K562 (cell line): ENCODE results near the gene ARHGEF6. TPM values are rescaled to one million over a fixed set of nuclear protein-coding genes. Genes with fewer than 3 reads are reported as not detected.

Source experiments
- ARID1B ChIP-seq: fragments of 450-650 bp; IDR thresholded peaks from 2 replicates; pipeline ENCODE4 v1.6.1; 2016; ENCODE audit warnings: antibody characterized with exemption, mild to moderate bottlenecking, inconsistent platforms
- DIDO1 ChIP-seq: fragments of 450-650 bp; IDR thresholded peaks from 2 replicates; pipeline ENCODE4 v1.6.1; 2016; ENCODE audit warnings: low read depth, missing biosample characterization, missing genetic modification characterization
- EP400 ChIP-seq: fragments of 450-650 bp; IDR thresholded peaks from 2 replicates; pipeline ENCODE4 v1.6.1; 2017; ENCODE audit warnings: antibody characterized with exemption, mild to moderate bottlenecking, moderate library complexity
- ESRRA ChIP-seq: fragments of 450-650 bp; IDR thresholded peaks from 2 replicates; pipeline ENCODE4 v1.6.1; 2014; ENCODE audit warnings: low read depth, mild to moderate bottlenecking, moderate library complexity, borderline replicate concordance
- HDAC2 ChIP-seq: fragments of 450-650 bp; IDR thresholded peaks from 2 replicates; pipeline ENCODE4 v1.6.1; 2016; ENCODE audit warnings: mild to moderate bottlenecking
- HES1 ChIP-seq: fragments of 450-650 bp; IDR thresholded peaks from 2 replicates; pipeline ENCODE4 v1.6.1; 2016; ENCODE audit warnings: low read depth, mild to moderate bottlenecking, moderate library complexity
- KDM1A ChIP-seq, 2 experiments: fragments of 450-650 bp; IDR thresholded peaks; 2 replicates each; pipeline ENCODE4 v1.6.1; 2016; ENCODE audit warnings: mild to moderate bottlenecking in 2 of 2
- MBD2 ChIP-seq: sonication (generic); IDR thresholded peaks from 2 replicates; pipeline ENCODE4 v1.6.1; 2016; ENCODE audit warnings: low read depth, borderline replicate concordance
- NFRKB ChIP-seq: fragments of 450-650 bp; IDR thresholded peaks from 2 replicates; pipeline ENCODE4 v1.6.1; 2016; ENCODE audit warnings: low read depth
- NRF1 ChIP-seq, 2 experiments: fragments of 450-650 bp; IDR thresholded peaks in 1 of 2; conservative IDR thresholded peaks in 1 of 2; 2 replicates each; pipeline ENCODE4 v1.6.1; 2014; ENCODE audit warnings: mild to moderate bottlenecking in 2 of 2
- SMARCA4 ChIP-seq: fragments of 450-650 bp; IDR thresholded peaks from 2 replicates; pipeline ENCODE4 v1.6.1; 2016
- TEAD4 ChIP-seq, 2 experiments: sonication (generic) in 1 of 2; formaldehyde crosslinking in 1 of 2; IDR thresholded peaks; 2 replicates each; pipeline versions ENCODE4 v1.6.1 to v1.8.0; 2012 to 2022; ENCODE audit warnings: borderline replicate concordance in 1 of 2, inconsistent platforms in 1 of 2, low read length in 1 of 2, mild to moderate bottlenecking in 1 of 2, missing genetic modification reagents in 1 of 2
- THRAP3 ChIP-seq: fragments of 450-650 bp; IDR thresholded peaks from 2 replicates; pipeline ENCODE4 v1.6.1; 2016; ENCODE audit warnings: mild to moderate bottlenecking, inconsistent platforms, borderline replicate concordance
- ZFX ChIP-seq: sonication (generic); formaldehyde crosslinking; IDR thresholded peaks from 2 replicates; pipeline ENCODE4 v1.8.0; 2022; ENCODE audit warnings: mild to moderate bottlenecking, missing genetic modification reagents, moderate library complexity
- ZNF143 ChIP-seq: sonication (generic); formaldehyde crosslinking; IDR thresholded peaks from 2 replicates; pipeline ENCODE4 v1.9.0; 2022; ENCODE audit warnings: mild to moderate bottlenecking, missing genetic modification reagents
- ZNF785 ChIP-seq: fragments of 250-450 bp; sonication (Bioruptor Pico); IDR thresholded peaks from 2 replicates; pipeline ENCODE4 v1.4.0; 2020; ENCODE audit warnings: mild to moderate bottlenecking
- polyA plus RNA-seq, 8 experiments: library from polyadenylated mRNA; depleted of rRNA in 4 of 8; stranded (reverse) in 5 of 8; unstranded in 3 of 8; fragments of >200 nt; fragmentation: Nextera tagmentation in 2 of 8; fragmentation: Illumina TruSeq in 1 of 8; extraction: Ambion mirVana in 2 of 8; extraction: Trizol in 1 of 8; gene quantifications; 2 replicates each; pipeline versions ENCODE4 v1.2.1 to v1.2.3, GENCODE V29; 2011 to 2014; ENCODE audit warnings: inconsistent platforms in 1 of 8, missing spikeins in 1 of 8
- total RNA-seq, 7 experiments: library from RNA; depleted of rRNA in 6 of 7; stranded (reverse); fragments of >200 nt in 6 of 7; fragmentation: Illumina TruSeq in 2 of 7; extraction: Trizol in 2 of 7; gene quantifications; 2 replicates each; pipeline versions ENCODE4 v1.2.1 to v1.2.3, GENCODE V29; 2011 to 2021; ENCODE audit warnings: low replicate concordance in 1 of 7
- TF ChIP-seq, protein P1 (sequence below), 2 experiments: fragments of 450-650 bp; IDR thresholded peaks; 2 replicates each; pipeline ENCODE4 v1.6.1; 2018; ENCODE audit warnings: mild to moderate bottlenecking in 2 of 2, low read depth in 1 of 2; ENCODE audit not compliant: partially characterized antibody in 2 of 2
- TF ChIP-seq, protein P2 (sequence below): sonication (generic); IDR thresholded peaks from 2 replicates; pipeline ENCODE4 v1.6.1; 2016
- TF ChIP-seq, protein P3 (sequence below): IDR thresholded peaks from 2 replicates; pipeline ENCODE4 v1.6.1; 2016; ENCODE audit warnings: missing genetic modification characterization, missing compliant biosample characterization

Gene ARHGEF6
- total and polyA plus RNA-seq, 9 of the 15 experiments (the other 6 are each of a cell fraction or from before 2014, with no cell fraction given): 2.9 to 22.1 (median 13.3) TPM

GRCh38 chrX:136768469-136769084 lies 12.2 kb downstream of the ARHGEF6 start (continued):
- TF ChIP-seq NFRKB (0 out of 2 replicates have a peak, but pooled peaks have one; percentile 3), THRAP3 (peak; percentile 32; the same call in 1 of the 2 replicates), TEAD4 (IDR thresholded peaks at IDR 0.05; ENCODE audit: low read length) (peak; percentile 23; the same call in 1 of the 2 replicates), TEAD4 (CRISPR knock-in tag; IDR thresholded peaks at IDR 0.05; ENCODE audit: borderline replicate concordance) (no peak), ARID1B (peak; percentile 76), EP400 (peak; percentile 60), DIDO1 (tag) (no peak), NRF1 (conservative IDR thresholded peaks at IDR 0.05 in 1 of 2, IDR thresholded peaks at IDR 0.05 in 1 of 2) (peak; percentile 24 to 25; a peak in 1 of 4 replicates), ZNF785 (CRISPR knock-in tag) (no peak), SMARCA4 (peak; percentile 83), ZFX (CRISPR knock-in tag) (peak; percentile 57), HES1 (peak; percentile 53; the same call in 1 of the 2 replicates), ESRRA (no peak), KDM1A (IDR thresholded peaks at IDR 0.05) (peak in 1 of 2 experiments; percentile 13; a peak in 1 of 4 replicates), MBD2 (no peak), ZNF143 (CRISPR knock-in tag) (peak; percentile 67), HDAC2 (0 out of 2 replicates have a peak, but pooled peaks have one; percentile 49)
- TF ChIP-seq, protein P1, sequence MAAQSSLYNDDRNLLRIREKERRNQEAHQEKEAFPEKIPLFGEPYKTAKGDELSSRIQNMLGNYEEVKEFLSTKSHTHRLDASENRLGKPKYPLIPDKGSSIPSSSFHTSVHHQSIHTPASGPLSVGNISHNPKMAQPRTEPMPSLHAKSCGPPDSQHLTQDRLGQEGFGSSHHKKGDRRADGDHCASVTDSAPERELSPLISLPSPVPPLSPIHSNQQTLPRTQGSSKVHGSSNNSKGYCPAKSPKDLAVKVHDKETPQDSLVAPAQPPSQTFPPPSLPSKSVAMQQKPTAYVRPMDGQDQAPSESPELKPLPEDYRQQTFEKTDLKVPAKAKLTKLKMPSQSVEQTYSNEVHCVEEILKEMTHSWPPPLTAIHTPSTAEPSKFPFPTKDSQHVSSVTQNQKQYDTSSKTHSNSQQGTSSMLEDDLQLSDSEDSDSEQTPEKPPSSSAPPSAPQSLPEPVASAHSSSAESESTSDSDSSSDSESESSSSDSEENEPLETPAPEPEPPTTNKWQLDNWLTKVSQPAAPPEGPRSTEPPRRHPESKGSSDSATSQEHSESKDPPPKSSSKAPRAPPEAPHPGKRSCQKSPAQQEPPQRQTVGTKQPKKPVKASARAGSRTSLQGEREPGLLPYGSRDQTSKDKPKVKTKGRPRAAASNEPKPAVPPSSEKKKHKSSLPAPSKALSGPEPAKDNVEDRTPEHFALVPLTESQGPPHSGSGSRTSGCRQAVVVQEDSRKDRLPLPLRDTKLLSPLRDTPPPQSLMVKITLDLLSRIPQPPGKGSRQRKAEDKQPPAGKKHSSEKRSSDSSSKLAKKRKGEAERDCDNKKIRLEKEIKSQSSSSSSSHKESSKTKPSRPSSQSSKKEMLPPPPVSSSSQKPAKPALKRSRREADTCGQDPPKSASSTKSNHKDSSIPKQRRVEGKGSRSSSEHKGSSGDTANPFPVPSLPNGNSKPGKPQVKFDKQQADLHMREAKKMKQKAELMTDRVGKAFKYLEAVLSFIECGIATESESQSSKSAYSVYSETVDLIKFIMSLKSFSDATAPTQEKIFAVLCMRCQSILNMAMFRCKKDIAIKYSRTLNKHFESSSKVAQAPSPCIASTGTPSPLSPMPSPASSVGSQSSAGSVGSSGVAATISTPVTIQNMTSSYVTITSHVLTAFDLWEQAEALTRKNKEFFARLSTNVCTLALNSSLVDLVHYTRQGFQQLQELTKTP (IDR thresholded peaks at IDR 0.05; ENCODE audit: low read depth in 1 of 2, partially characterized antibody in 2 of 2): peak in 1 of 2 experiments; percentile 63
- TF ChIP-seq, protein P2, sequence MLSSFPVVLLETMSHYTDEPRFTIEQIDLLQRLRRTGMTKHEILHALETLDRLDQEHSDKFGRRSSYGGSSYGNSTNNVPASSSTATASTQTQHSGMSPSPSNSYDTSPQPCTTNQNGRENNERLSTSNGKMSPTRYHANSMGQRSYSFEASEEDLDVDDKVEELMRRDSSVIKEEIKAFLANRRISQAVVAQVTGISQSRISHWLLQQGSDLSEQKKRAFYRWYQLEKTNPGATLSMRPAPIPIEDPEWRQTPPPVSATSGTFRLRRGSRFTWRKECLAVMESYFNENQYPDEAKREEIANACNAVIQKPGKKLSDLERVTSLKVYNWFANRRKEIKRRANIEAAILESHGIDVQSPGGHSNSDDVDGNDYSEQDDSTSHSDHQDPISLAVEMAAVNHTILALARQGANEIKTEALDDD: peak; percentile 100
- TF ChIP-seq, protein P3, sequence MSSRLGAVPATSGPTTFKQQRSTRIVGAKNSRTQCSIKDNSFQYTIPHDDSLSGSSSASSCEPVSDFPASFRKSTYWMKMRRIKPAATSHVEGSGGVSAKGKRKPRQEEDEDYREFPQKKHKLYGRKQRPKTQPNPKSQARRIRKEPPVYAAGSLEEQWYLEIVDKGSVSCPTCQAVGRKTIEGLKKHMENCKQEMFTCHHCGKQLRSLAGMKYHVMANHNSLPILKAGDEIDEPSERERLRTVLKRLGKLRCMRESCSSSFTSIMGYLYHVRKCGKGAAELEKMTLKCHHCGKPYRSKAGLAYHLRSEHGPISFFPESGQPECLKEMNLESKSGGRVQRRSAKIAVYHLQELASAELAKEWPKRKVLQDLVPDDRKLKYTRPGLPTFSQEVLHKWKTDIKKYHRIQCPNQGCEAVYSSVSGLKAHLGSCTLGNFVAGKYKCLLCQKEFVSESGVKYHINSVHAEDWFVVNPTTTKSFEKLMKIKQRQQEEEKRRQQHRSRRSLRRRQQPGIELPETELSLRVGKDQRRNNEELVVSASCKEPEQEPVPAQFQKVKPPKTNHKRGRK (tag): peak; percentile 88; the same call in 1 of the 2 replicates
